HL-60 (cell line): ENCODE measurements around the gene KCNJ3.

Experiments
- DNase-seq, 2 experiments: peaks; one replicate each; pipeline ENCODE4 v3.0.0-alpha.2; 2010 to 2020; ENCODE audit warnings: low read depth in 1 of 2, low spot score in 1 of 2
- H3K27ac ChIP-seq: fragments of 250-450 bp; sonication (Bioruptor Pico); replicated peaks from 2 replicates; pipeline ENCODE4 v1.5.1; 2020; ENCODE audit warnings: mild to moderate bottlenecking, moderate library complexity
- H3K27me3 ChIP-seq: fragments of 250-450 bp; sonication (Bioruptor Pico); 2 replicates; pipeline ENCODE4 v1.5.1; 2021; ENCODE audit warnings: mild to moderate bottlenecking, moderate library complexity; ENCODE audit not compliant: insufficient read depth, poor library complexity, severe bottlenecking
- H3K4me3 ChIP-seq: replicated peaks from 2 replicates; pipeline ENCODE4 v1.5.1; 2011; ENCODE audit warnings: mild to moderate bottlenecking, control low read depth, low read length; ENCODE audit not compliant: insufficient read depth
- GABPA ChIP-seq: IDR thresholded peaks from 2 replicates; pipeline ENCODE4 v1.6.1; 2012; ENCODE audit warnings: low read depth
- POLR2AphosphoS5 ChIP-seq: IDR thresholded peaks from 2 replicates; pipeline ENCODE4 v1.6.1; 2012; ENCODE audit warnings: low read depth
- SPI1 ChIP-seq: IDR thresholded peaks from 2 replicates; pipeline ENCODE4 v1.6.1; 2012; ENCODE audit warnings: low read depth, mild to moderate bottlenecking, borderline replicate concordance
- TF ChIP-seq, protein P1 (sequence below): IDR thresholded peaks from 2 replicates; pipeline ENCODE4 v1.6.1; 2012; ENCODE audit warnings: low read depth; ENCODE audit not compliant: insufficient replicate concordance
- TF ChIP-seq, protein P2 (sequence below): IDR thresholded peaks from one replicate; pipeline ENCODE4 v1.5.1; 2011; ENCODE audit warnings: low read length, control low read depth, inconsistent platforms; ENCODE audit not compliant: insufficient read depth

Gene KCNJ3

DNA sequence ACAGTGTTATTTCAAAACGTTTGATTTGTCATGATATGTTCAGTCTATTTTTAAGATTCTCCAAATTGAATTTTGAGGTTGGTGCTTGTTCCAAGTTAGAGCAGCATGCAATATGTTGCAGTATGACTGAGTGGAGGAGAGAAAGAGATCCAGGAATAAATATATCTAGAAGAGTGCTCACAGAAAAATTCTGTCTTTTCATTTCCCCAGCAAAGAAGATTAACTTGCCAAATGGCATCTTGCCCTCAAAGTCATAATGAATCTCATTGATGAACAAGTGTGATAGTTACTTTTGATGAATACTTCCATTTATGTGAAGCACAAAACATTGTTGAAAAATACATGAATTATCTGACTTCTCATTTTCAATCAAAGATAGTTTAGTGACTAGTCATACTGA, 95.9 kb downstream of the KCNJ3 start:
- no peak for DNase-seq
- TF ChIP-seq SPI1 = no peak
- H3K4me3 ChIP-seq = no peak overlapping the region

DNA sequence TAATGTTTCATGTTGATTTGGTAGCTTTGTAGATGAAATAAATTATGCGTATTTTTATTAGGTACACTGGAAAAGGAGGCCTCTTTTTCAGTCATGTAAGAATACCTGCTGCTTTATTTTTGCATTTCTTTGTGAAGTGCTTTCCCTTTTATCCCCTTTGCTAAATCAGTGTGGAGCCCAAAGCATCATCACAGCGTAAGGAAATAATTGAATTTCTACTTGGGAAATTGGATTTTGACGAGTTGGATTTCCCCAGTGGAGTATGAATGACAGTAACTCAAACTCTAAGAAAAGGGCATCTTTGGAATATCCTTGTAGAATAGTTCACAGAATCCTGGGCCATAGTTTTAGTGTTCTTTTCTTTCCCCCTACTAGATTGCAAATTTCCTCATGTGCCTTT, 97.2 kb downstream of the KCNJ3 start:
- Histone ChIP-seq H3K27me3 (no peaks in the 10 kb centered on the region), H3K27ac (no peak overlapping the region), H3K4me3 (no peak overlapping the region)
- TF ChIP-seq, protein P1, sequence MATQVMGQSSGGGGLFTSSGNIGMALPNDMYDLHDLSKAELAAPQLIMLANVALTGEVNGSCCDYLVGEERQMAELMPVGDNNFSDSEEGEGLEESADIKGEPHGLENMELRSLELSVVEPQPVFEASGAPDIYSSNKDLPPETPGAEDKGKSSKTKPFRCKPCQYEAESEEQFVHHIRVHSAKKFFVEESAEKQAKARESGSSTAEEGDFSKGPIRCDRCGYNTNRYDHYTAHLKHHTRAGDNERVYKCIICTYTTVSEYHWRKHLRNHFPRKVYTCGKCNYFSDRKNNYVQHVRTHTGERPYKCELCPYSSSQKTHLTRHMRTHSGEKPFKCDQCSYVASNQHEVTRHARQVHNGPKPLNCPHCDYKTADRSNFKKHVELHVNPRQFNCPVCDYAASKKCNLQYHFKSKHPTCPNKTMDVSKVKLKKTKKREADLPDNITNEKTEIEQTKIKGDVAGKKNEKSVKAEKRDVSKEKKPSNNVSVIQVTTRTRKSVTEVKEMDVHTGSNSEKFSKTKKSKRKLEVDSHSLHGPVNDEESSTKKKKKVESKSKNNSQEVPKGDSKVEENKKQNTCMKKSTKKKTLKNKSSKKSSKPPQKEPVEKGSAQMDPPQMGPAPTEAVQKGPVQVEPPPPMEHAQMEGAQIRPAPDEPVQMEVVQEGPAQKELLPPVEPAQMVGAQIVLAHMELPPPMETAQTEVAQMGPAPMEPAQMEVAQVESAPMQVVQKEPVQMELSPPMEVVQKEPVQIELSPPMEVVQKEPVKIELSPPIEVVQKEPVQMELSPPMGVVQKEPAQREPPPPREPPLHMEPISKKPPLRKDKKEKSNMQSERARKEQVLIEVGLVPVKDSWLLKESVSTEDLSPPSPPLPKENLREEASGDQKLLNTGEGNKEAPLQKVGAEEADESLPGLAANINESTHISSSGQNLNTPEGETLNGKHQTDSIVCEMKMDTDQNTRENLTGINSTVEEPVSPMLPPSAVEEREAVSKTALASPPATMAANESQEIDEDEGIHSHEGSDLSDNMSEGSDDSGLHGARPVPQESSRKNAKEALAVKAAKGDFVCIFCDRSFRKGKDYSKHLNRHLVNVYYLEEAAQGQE = no peak
- TF ChIP-seq GABPA = no peak
- TF ChIP-seq, protein P2, sequence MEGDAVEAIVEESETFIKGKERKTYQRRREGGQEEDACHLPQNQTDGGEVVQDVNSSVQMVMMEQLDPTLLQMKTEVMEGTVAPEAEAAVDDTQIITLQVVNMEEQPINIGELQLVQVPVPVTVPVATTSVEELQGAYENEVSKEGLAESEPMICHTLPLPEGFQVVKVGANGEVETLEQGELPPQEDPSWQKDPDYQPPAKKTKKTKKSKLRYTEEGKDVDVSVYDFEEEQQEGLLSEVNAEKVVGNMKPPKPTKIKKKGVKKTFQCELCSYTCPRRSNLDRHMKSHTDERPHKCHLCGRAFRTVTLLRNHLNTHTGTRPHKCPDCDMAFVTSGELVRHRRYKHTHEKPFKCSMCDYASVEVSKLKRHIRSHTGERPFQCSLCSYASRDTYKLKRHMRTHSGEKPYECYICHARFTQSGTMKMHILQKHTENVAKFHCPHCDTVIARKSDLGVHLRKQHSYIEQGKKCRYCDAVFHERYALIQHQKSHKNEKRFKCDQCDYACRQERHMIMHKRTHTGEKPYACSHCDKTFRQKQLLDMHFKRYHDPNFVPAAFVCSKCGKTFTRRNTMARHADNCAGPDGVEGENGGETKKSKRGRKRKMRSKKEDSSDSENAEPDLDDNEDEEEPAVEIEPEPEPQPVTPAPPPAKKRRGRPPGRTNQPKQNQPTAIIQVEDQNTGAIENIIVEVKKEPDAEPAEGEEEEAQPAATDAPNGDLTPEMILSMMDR = no peak
- no peak for TF ChIP-seq POLR2AphosphoS5
- TF ChIP-seq SPI1 = no peak
- DNase-seq = no peak

More for the DNA sequence above, 95.9 kb downstream of the KCNJ3 start:
- Histone ChIP-seq H3K27me3 (no peaks in the 10 kb centered on the region), H3K27ac (no peak overlapping the region)

DNA sequence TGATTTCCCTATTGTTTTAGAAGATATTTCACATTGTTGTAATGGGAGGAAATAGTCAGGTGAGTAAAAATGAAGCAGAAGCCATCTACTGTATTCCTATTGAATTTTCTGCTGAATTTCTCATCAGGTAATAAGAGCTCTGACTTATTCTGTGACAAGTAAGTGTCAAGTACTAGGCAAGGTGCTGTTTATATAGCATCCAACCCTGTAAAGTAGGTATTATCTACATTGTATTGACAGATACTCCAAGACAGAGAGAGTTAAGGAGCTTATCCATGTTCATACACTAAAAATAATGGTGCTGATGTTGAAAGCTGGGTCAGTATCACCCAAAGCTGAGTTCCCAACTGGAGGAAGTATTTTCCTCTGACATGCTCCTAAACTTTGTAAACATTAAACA, 106.0 kb downstream of the KCNJ3 start:
- DNase-seq = no peak
- no peak overlapping the region for H3K4me3 ChIP-seq
- no peaks in the 10 kb centered on the region for H3K27me3 ChIP-seq
- TF ChIP-seq, protein P2 = no peak
- TF ChIP-seq, protein P1 = no peak
- no peak overlapping the region for H3K27ac ChIP-seq

DNA sequence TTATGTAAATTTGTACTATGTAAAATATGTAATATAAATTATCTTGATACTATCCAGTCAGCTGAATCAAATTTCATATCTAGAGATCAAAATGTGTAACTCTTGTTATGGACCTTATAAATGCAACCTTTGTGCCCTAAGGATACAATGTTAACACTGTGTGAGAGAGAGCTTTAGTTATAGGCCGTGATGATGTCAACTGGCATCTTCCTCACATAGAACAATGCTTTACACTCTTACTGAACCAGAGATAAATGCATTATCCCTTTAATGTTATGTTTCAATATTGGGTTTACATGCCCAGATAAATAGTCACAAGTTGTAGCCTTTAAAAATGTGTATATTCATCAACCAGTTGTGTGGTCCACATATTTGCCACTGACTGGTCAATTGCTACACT, 115.1 kb downstream of the KCNJ3 start:
- H3K27ac ChIP-seq = no peak overlapping the region
- no peak for TF ChIP-seq SPI1
- TF ChIP-seq POLR2AphosphoS5 = no peak
- TF ChIP-seq GABPA = no peak
- TF ChIP-seq, protein P2 = no peak
- TF ChIP-seq, protein P1 = no peak
- DNase-seq = no peak
- no peaks in the 10 kb centered on the region for H3K27me3 ChIP-seq
- H3K4me3 ChIP-seq = no peak overlapping the region
